Kidney tubule cell (primary cell): Measurements from ENCODE around the gene NRN1L.

Experiments
- DNase-seq: peaks from one replicate; pipeline ENCODE4 v3.0.0-alpha.2; 2018; ENCODE audit warnings: low spot score

NRN1L gene

DNA sequence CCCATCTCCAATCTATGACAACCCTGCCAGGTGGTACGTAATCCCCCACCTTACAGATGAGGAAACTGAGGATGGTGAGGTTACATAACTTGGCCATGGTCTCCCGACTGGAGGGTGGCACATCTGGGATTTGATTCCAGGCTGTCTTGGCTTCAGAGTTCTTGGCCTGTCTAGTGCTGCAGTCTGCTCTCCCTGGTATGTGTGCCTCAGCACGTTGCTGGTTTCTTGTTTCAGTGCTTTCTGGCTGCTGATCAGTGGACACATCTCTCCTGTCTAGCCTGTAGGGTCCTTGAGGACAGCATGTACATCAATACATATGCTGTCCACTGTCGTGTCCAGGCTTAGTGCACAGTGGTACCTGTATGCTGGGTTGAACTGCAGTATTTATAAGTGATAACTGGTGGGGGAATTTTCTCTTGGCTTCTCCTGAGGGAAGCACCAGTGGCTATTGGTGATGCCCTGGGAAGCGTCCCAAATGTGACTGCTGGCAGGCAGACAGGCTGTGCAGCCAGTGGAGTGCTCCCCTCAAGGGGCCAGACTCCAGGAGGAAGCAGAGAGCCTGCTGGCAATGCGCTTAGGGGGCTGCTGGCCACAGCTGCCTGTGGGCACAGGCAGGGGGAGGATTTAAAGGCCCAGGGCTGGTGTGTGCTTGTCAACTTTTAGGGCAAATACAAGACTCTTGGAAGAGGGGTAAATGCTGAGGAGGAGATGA lies 32.6 kb downstream of the NRN1L start:
- no peak for DNase-seq

- DNase-seq = peak; percentile 92
Observed at GRCh38 chr16:67917852-67918236, 33.2 kb downstream of the NRN1L start.

DNA sequence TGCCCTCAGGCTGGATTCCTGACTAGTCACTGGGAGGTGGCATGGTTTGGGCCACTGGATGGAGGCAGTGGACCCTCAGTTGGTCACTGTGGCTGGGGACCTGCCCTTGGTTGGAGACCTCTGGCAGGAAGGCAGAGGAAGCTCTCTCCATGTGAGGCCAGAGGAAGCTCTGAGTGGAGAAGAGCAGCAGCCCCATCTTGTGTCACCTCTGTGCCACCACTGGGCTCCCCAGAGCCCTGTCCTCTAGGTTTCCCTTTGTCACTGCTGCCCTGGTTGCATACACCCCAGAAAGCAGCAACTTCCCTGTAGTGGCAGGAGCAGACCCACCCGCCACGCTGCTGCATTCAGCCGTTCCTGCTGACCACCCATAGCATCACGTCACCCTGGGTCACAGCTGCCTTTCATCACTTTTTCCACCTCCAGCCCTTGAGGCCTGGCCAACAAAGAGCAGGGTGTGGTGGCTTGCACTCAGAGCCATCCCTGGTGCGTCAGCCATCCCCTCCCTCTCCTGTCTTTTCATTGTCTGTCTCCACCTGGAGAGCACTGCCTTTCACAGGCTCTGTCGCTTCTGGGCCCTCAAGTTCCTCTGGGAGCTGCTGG lies 35.0 kb downstream of the NRN1L start:
- DNase-seq = no peak

DNA sequence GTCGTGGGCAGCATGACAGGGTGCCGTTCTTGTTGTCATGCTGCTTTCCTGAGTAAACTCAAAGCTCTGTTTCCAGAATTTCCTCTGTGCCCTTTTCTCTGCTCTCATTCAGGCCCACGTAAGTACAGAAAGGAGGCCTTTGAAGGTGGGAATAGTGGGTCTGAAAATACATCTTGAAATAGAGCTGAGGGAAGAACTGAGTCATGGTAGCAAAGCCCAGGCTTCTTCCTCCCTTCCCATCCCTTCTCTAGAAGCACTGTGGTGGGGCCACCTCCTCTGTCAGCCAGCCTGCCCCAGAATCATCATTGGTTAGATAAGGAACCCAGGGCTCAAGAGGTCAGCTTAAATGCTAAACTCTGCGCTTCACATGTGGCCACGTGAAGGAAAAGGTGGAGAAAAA lies 37.5 kb downstream of the NRN1L start:
- no peak for DNase-seq

GRCh38 chr16:67922740-67923139 lies 38.1 kb downstream of the NRN1L start:
- DNase-seq = no peak

- DNase-seq = no peak
Observed at GRCh38 chr16:67923414-67924116, 38.9 kb downstream of the NRN1L start.

- DNase-seq = no peak
Observed at GRCh38 chr16:67924140-67924906, 39.6 kb downstream of the NRN1L start.

- no peak for DNase-seq
Observed at GRCh38 chr16:67926181-67926750, 41.6 kb downstream of the NRN1L start.

GRCh38 chr16:67927131-67927941 lies 42.7 kb downstream of the NRN1L start:
- DNase-seq = no peak

- no peak for DNase-seq
Observed at GRCh38 chr16:67928147-67928546, 43.5 kb downstream of the NRN1L start.

DNA sequence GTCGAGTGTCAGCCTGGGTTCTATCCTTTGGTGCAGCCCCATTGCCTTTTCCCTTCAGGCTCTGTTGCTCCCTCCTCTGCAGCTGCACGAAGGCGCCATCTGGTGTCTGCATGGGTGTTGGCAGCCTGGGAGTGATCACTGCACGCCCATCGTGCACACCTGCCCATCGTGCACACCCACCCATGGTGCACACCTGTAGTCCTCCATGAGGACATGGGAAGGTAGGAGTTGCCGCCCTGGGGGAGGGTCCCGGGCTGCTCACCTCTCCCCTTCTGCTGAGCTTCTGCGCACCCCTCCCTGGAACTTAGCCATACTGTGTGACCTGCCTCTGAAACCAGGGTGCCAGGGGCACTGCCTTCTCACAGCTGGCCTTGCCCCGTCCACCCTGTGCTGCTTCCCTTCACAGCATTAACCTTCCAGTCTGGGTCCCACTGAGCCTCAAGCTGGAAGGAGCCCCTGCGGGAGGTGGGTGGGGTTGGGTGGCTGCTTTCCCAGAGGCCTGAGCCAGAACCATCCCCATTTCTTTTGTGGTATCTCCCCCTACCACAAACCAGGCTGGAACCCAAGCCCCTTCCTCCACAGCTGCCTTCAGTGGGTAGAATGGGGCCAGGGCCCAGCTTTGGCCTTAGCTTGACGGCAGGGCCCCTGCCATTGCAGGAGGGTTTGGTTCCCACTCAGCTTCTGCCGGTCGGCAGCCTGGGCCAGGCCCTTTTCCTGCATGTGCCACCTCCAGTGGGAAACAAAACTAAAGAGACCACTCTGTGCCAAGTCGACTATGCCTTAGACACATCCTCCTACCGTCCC lies 44.1 kb downstream of the NRN1L start:
- peak; percentile 73 for DNase-seq

- no peak for DNase-seq
Observed at GRCh38 chr16:67930191-67930590, 45.5 kb downstream of the NRN1L start.

DNA sequence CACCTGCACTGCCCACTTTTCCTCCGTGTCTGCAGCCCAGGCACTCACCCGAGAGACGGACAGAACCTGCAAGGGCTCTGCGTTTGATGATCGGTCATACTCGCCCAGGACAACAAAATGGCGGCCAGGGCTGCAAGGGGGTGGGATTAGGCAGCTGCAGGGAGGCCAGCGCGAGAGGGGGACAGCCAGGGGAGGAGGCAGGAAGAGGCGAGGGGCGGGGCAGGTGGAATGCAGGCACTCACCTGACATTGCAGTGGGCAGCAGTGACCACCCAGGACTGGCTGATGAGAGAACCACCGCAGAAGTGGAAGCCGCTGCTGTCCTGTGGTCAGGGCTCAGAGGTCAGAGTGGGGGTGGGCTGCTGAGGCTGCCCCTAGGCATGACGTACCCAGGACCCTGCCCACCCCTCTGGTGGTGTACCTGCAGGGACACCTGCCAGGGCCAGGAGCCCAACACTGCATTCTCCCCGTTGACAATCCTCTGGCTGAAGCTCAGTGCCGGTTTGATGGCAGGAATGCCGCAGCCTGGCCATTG lies 46.1 kb downstream of the NRN1L start:
- DNase-seq = no peak

GRCh38 chr16:67931712-67932461 lies 47.2 kb downstream of the NRN1L start, which contains the start of gene CTRL:
CTRL (minus strand) TSS chr16:67931862; CDS start chr16:67931852, 10 bp downstream.
- DNase-seq = no peak

GRCh38 chr16:67932462-67932840 lies 47.8 kb downstream of the NRN1L start:
- no peak for DNase-seq

GRCh38 chr16:67933805-67934204 lies 49.1 kb downstream of the NRN1L start:
- DNase-seq = no peak

GRCh38 chr16:67934306-67935100 lies 49.8 kb downstream of the NRN1L start:
- DNase-seq = no peak

DNA sequence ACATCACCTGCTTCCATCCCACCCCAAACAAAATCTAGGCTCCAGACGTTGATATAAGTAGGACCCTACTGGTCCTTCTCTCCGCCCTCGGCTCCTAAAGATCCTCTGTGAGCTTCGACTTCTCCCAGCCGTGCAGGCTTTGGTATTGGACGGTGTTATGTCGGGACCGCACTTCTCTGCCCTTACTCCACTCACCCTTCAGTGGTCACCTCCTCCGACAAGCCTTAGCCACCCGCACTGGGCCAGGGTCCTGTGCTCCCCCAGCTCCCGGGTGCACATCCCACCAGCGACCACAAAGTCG lies 50.4 kb downstream of the NRN1L start:
- DNase-seq = no peak
